Stimulated activated CD8-positive, alpha-beta memory T cell treated with anti-CD3 and anti-CD28 coated beads, Interleukin-15, amount 100 ng/mL, for 48 hours (primary cell): Measurements from ENCODE around the gene TM4SF18.
A peak's percentile ranks its signal among the peaks of the same experiment; 100 is the strongest.
"Not testable (repeated sequence)": the region's sequence is repeated elsewhere in the genome, so short reads cannot be mapped to it uniquely, and the experiment has no call there.

Experiments used
- DNase-seq, 2 donors: peaks; one replicate each; pipeline ENCODE4 v3.0.0-alpha.2; 2020; ENCODE audit warnings: low read depth in 2 of 2

The TM4SF18 gene

DNA sequence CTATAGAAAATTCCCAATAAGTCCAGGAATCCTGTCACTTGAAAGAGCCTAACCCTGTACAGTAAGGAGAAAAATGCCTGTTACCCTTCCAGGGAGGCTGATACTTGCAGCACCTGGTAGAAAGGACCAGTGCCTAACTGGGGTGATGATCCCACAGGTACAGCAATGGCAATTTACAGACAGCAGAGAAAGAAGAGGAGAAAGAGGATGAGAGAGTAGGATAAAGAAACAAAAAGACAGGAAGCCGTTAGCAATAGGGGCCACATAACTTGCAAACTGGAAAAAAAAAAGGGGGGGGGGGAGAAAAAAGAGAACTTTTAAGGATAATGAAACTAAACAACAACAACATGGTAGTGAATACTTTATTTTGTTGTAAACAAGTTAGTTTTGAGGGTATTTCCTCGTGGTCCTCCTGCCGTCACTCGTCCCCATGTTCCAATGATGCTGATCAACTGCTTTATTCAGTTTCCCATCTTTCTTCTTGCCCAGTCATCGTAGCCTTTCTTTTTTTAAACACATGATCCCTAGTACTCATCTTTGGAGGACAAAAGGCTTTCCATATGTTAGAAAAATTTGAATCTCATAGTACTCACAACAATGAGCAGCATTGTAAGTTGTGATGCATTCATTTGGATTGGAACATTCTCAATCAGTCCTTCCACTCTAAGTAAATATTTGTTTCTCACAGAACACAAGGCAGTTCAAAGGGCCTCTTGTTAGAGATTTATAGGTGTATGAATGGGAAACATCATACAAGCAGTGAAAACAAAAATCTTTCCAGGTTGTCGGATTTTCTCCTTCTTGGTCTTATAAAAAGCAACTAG, 35.5 kb upstream of the TM4SF18 start:
- no peak for DNase-seq

DNA sequence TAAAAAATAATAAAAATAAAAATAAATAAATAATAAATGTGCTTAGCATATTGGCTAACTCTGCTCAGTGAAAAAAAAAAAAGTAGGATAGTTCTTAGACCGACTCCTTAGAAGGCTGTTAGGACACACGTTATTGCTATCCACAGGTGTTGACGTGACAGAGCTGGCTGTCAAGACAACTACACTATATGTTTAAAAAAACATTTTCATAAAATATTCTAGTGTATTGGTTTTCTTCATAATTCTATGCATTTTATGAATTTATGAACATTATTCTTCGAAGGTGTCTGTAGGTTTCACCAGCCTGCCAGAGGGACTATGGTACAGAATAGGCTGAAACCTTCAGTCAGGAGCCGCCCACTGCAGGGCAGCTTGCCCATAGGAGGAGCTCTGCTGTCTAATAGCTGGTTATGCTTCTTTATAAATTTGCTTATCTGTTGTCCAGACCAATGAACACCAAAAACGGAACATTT, 34.8 kb upstream of the TM4SF18 start:
- no peak for DNase-seq

DNA sequence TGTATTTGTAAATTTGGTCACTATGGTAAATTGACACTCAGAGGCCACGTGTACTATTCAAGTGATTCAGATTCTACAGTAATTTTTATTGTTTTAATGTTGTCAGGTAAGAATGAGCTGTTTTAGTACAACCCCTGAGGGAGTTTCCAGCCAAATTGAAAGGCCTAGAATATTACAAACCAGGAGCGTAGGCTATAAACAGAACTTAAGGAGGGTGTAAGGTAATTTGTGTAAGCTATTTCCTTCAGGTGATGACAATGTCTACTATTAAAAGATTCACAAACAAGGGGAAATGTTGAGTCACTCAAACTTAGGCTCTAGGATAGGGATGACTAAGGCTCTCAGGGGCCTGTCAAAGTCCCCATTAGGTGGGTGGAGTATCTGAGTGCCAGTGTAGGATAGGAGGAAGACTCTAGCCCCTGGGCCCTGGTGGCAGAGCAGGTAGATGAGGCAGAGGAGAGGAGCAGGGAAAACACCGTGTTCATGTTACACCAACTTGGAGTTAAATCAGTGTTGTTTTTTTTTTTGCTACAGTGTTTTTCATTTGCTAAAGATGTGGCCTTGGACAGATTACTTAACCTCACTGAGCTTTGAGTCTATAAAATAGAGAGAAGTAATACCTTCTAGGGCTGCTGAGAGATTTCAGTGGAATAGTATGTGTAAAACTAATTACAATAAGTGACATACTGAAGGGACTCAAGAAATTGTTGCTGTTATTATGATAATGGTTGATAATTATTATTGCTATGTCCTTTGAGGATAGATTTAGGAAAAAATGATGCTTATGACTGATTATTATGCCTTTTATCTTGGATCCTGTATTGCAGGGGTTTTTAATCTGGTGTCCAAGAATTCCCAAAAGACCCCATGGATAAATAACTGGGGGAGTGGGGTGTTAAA, 33.8 kb upstream of the TM4SF18 start:
- no peak for DNase-seq

DNA sequence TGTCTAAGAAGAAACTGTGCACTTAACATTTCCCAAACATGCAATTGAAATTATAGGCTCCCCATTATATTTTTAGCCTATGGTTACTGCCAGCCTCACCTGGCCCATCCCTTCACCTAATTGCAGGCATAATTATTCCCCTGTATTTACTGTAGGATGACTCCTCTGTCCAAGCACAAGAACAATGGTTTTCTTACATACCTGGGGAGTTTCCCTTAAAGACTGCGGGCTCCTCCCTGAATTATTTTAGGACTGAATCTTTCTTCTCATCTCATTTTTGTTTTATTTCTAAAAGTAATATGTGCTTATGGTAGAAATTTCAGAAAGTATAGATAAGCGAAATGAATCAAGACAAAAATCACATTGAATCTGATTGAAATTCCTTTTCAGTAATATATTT, 32.6 kb upstream of the TM4SF18 start:
- no peak for DNase-seq

DNA sequence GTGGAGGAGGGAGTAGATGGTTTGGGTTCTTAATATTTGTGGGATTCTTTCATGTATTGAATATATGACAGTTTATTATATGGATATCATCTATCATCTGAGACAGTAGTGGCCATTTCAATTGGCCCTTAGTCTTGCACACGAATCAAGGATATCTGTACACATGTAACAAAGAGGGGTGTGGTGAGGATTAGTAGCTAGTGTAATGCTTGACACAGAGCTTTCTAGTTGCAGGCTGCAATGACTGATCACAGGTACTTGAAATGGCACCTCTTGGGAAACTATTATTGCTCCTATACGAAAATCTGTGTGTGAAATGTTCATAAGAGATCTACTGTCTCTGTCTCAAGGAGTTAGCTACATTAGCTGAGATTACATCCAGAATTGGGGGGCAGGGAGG, 31.2 kb upstream of the TM4SF18 start:
- no peak for DNase-seq

DNA sequence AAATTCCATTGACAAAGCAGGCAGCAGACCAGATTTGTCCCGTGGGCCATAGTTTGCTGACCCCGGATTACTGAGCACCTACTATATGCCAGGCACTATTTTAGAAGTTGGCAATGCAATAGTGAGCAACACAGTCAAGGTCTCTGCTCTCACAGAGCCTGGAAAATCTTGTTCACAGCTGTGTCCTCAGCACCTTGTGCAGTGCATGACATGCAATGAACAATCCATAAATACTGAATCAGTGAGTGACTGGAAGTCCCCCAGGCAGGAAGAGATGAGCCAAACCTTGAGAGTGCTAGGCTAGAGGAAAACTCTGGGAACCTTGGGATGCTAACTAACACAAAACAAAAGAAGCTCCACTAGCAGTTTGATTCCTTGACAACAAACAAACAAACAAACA, 29.6 kb upstream of the TM4SF18 start:
- DNase-seq: no peak

DNA sequence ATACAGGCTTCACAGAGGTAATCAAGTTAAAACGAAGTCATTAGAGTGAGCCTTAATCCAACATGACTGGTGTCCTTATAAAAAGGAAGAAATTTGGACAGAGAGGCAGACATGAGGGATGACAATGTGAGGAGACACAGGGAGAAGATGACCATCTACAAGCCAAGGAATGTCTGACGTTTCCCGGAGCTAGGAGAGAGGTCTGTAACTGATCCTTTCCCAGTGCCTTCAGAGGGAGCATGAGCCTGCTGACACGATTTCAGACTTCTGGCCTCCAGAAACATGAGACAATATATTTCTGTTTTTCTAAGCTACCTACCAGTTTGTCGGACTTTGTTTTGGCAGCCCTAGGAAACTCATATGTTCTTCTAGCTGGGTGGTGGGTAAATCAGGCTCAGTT, 28.9 kb upstream of the TM4SF18 start:
- no peak for DNase-seq

DNA sequence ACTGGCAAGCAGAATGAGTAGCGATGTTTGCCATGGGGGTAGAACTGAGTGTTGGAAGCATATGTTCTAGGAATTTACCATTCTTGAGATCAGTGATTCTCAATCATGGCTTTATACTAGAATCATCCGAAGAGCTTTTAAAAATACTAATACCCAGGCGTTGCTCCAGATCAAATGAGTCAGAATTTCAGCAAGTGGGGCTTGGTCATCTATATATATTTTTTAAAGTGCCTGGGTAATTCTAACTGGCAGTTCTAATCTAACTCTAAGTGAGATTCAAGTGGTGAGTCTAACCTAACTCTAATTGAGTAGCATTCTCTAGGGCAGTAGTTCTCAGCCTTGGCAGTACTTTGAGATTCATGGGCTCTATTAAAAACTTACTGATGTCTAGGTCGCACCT, 23.2 kb upstream of the TM4SF18 start:
- no peak for DNase-seq

DNA sequence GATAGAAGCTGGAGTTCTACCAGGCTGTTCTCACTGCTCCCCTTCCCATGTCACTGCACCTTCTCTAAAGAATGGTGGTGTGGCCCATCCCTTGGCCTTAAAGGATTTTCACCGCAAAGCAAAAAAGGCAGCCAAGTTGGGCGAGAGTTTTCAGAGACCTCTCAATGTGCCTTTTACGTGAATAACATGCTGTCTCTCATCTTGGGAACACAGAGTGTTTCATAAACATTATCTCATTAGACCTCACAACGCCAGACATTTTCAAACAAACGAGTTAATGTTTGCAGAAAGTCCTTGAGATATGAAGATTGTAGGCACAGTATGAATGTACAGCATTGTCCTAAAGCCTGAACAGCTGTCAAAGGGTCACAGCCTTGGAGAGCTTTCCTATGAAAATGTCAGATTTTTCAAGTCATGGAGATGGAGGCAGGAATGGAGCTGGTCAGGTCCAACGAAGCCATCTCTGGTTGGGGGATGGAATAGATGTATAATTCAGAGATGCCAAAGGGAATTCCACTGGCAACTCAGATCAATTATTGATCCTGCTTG, 22.7 kb upstream of the TM4SF18 start:
- no peak for DNase-seq

DNA sequence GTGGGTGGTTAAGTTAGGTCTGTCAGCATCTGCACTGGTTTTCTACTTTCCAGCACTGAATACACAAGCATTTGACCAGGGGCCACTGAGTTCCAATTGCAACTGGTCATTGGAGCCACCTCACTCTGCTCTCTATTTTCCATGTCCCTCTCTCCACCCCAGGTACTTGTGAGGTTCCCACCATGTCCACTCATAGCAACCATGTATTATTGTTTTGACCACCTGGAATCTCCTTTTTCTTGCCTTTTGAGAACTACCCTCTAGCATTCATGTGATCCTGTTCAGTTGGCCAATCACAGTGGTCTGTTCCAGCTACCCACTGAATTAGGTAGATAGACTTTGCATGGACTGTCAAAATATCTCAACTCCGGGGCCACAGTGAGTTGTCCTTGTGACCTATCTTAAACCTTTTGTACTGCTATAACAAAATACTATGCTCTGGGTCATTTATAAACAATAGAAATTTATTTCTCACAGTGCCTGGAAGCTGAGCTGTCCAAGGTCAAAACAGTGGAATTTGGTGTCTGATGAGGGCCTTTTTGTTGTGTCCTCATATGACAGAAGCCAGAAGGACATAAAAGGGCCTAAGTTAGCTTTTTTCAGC, 20.2 kb upstream of the TM4SF18 start:
- DNase-seq: no peak

DNA sequence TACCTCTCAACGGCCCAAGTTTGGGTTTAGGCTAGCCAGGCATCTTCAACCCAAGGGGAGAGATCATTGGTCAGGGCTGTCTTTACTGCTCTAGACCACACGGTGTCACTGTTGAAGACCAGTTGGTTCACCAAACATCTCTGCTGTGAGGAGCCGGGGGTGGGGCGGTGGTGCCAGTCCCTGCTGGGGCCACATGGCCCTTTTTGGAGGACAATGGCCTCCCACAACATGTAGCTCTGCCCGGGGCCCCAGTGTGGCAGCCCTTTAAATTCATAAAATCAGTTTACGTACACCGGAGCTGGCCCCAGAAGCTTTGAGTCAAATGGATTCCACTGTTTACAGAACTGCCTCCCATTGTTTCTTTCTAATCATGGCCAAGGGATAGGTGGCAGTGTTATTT, 19.1 kb upstream of the TM4SF18 start:
- peak in 1 of 2 donors; percentile 1 for DNase-seq

DNA sequence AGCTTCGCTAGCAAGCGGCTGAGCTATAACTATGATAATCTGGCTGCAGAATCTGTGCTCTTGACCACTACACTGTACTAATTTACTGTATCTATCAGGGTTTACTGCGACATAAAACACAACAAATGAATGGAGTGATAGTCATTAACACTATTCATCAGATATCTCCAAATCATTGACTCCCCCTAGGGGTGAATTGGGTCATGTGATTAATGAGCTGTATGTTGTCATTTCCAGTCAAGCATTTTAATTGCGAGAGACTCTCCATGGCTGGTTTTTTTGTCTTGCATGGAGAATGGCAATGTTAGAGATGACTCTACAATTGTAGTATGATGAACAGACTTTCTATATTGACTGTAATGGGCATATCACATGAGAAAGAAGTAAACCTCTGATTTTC, 10.5 kb upstream of the TM4SF18 start:
- no peak for DNase-seq

DNA sequence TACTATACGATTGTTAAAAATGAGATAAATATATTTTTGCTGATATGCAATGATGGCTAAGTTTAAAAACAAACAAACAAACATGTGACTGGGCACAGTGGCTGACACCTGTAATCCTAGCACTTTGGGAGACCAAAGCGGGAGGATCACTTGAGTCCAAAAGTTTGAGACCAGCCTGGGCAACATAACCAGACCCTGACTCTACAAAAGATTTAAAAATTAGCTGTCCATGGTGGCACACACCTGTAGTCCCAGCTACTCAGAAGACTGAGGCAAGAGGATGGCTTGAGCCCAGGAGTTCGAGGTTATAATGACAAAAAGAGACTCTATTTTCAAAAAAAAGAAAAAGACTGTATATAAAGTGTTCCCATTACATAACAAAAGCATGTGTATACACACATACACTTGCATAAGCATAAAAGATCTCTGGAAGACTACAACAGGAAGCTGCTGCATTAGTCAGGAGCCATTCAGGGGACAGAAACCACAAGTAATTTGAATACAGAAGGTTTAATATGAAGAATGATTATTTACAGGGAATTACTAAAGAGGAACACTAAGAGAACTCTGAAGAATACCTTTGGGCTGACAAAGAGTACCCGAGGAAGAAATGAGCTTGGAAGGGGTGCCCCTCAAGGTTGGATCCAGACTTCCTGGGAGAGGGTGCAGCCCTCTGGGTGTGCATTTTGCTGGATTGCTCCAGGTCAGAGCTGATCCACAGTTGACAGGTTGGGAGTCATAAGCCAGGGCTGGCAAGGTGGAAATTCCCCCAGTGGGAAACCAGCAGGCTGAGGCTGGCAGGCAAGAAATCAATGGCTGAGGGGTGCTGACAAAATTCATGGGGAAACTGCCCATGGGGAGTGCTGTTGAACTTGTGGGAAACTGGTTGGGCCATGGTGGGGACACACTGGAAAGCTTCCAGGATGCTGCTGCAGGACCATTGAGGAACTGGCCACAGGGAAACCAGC, 9.3 kb upstream of the TM4SF18 start:
- DNase-seq: no peak

DNA sequence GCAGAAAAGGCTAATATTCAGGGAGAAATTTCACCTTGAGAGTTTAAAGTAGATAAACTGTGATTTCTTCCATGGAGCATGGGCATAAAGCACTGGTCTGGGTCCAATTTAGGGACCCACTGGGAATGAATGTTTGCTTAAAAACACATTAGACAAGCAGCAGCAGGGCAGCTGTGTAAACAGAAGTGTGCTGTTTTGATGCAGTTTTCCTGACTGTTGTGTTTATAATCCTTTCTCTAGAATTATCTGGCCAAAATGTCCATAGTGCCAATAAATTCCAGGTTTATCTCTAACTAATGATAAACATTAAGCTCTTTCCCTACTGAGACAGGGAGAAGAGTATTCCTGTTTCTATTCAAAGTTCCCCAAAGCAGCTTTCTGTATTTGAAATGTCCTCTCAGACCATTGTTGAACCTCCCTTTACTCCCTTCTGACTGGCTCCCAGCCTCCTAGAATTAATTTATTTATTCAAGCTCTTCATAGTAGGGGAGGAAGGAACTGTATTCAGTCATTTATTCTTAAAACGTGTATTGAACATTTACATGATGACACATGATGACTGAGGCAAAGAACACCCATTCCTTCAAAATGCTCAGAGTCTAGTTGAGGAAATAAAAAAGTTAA, 7.0 kb upstream of the TM4SF18 start:
- DNase-seq: no peak

DNA sequence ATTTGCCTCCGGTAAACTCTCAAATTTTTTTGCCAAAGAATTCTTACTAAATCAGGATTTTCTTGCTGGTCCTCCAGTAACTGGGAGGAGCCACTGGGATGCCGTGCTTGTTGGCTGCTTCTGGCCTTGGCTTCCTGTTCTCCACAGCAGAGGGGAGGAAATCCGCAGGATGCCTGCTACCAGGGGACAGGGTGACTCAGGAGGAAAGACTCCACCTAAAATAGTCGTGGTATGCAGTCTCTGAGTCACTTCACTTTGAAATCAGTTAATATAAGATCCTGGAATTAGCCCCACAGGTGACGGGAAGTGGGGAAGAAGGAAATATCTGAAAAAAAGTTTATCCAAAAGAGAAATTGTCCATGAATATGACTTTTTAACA, 6.5 kb upstream of the TM4SF18 start:
- DNase-seq: no peak

DNA sequence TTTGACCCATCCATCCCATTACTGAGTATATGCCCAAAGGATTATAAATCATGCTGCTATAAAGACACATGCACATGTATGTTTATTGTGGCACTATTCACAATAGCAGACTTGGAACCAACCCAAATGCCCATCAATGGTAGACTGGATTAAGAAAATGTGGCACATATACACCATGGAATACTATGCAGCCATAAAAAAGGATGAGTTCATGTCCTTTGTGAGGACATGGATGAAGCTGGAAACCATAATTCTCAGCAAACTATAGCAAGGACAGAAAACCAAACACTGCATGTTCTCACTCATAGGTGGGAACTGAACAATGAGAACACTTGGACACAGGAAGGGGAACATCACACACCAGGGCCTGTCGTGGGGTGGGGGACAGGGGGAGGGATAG, 4.0 kb upstream of the TM4SF18 start:
- not testable (repeated sequence) for DNase-seq

DNA sequence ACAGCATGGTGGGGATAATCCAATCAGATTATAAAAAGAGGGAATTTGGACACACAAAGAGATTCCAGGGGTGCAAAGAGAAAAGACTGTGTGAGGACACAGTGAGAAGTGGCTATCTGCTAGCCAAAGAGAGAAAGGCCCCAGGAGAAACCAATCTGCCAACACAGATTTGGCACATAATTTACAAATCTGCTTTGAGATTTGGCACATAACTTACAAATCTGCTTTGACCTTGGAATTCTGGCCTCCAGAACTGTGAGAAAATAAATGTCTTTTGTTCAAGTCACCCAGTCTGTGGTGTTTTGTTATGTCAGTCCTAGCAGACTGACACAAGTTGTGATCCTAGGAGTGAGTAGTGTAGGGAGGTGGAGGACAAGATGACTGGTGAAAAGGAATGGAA, 3.5 kb upstream of the TM4SF18 start:
- DNase-seq: no peak

DNA sequence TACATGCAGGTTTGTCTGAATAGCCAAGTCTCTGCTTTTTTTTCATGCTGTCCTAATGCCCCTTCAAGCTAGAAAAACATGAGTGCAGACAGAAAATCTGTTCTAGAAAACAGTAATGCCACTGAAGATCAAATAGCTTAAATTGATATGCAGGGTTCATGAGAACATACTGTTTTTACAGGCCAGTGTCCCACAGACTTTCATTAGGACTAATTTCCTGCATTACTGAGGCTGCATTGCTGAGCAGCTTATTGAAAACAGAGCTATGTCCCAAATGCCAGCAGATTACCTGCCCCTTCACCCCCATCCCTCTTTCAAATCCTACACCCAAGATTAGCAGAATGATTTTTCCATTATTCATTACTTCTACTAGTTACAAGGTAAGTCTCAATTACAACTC, 665 bp downstream of the TM4SF18 start:
- no peak for DNase-seq

DNA sequence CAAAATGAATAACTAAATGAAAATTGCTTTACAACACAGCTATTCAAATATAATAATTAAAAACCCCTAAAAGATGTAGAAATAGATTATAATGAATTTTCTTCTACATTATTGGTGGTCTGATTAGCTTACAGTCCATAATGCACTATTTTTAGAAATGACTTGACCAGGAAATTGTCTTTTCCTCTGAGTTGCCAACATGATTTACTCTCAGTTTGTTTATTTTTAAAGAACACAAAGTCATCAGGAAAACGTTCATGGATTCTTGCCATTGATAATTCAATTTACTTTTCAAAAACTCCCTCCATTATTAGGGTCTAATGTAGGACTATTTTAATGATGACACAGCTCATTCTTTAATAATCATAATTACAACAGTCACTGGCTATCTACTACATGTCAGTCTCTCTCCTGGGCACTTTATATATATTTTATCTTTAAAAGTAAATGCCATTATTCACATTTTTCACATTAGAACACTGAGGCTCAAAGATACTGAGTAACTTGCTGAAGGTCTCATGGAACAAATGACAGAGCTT, 1.1 kb downstream of the TM4SF18 start:
- DNase-seq: no peak

DNA sequence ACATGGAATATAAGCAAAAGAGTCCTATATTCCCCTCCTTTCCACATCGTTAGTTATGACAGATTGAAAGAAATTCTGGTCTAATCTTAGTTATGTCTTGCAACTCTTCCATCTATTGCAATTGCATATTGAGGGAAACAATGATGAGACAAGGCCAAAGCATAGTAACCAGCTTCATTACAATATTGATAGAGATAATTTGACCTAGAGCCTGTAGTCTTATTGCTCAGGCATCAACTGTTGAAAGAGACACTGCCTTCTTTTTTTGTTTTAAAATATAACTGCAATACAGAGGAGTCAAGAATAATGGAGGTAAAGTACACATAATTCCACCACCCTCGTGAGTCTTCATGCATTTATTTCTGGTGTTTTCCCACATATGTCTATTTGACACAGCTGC, 2.0 kb downstream of the TM4SF18 start:
- DNase-seq: no peak
